ENCODE measurements around the gene ZNF543. TPM values are rescaled to one million over a fixed set of nuclear protein-coding genes. Genes with fewer than 3 reads are reported as not detected.
"Not testable (repeated sequence)": the region's sequence is repeated elsewhere in the genome, so short reads cannot be mapped to it uniquely, and the experiment has no call there.

ZNF543 gene
- total RNA-seq, 1 donor, result 10.4 TPM

DNA sequence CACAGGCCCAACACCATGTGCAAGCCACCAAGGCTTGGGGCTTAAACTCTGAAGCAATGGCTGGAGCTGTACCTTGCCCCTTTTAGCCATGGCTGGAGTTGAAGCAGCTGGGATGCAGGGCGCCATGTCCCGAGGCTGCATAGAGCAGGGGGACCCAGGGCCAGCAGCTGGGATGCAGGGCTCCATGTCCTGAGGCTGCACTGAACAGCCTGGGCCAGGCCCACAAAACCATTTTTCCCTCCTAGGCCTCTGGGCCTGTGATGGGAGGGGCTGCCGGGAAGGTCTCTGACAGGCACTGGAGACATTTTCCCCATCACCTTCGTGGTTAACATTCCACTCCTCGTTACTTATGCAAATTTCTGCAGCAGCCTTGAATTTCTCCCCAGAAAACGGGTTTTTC is 53.9 kb downstream of the ZNF543 start:
- no peak overlapping the region for H3K4me3 ChIP-seq (ENCODE audit: low read depth, low read length)
- TF ChIP-seq, protein P1, sequence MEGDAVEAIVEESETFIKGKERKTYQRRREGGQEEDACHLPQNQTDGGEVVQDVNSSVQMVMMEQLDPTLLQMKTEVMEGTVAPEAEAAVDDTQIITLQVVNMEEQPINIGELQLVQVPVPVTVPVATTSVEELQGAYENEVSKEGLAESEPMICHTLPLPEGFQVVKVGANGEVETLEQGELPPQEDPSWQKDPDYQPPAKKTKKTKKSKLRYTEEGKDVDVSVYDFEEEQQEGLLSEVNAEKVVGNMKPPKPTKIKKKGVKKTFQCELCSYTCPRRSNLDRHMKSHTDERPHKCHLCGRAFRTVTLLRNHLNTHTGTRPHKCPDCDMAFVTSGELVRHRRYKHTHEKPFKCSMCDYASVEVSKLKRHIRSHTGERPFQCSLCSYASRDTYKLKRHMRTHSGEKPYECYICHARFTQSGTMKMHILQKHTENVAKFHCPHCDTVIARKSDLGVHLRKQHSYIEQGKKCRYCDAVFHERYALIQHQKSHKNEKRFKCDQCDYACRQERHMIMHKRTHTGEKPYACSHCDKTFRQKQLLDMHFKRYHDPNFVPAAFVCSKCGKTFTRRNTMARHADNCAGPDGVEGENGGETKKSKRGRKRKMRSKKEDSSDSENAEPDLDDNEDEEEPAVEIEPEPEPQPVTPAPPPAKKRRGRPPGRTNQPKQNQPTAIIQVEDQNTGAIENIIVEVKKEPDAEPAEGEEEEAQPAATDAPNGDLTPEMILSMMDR (IDR thresholded peaks at IDR 0.05; ENCODE audit: insufficient read depth, low read depth, low read length), result no peak
- no peak for DNase-seq (ENCODE audit: low read depth)

DNA sequence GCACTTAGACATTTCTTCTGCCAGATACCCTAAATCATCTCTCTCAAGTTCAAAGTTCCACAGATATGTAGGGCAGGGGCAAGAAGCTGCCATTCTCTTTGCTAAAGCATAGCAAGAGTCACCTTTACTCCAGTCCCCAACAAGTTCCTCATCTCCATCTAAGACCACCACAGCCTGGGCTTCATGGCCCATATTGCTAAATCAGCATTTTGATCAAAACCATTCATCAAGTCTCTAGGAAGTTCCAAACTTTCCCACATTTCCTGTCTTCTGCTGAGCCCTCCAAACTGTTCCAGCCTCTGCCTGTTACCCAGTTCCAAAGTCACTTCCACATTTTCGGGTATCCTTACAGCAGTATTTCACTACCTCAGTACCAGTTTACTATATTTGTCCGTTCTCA is 54.4 kb downstream of the ZNF543 start:
- H3K4me3 ChIP-seq (ENCODE audit: low read depth, low read length); DNase-seq (ENCODE audit: low read depth): not testable (repeated sequence)

DNA sequence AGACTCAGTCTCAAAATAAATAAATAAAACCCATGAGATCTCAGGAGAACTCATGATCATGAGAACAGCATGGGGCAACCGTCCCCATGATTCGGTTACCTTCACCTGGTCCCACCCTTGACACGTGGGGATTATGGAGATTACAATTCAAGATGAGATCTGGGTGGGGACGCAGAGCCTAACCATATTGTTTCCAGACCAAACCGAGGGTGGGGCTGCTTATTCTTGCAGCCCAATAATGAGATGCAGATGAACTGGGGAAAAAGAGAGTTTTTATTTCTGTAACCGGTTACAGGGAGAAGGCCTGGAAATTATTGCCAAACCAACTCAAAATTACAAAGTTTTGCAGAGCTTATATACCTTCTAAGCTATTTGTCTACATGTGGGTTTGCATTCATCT is 55.9 kb downstream of the ZNF543 start:
- H3K4me3 ChIP-seq (ENCODE audit: low read depth, low read length), result no peak overlapping the region
- no peak for DNase-seq (ENCODE audit: low read depth)
- TF ChIP-seq, protein P1 (IDR thresholded peaks at IDR 0.05; ENCODE audit: insufficient read depth, low read depth, low read length), result no peak

DNA sequence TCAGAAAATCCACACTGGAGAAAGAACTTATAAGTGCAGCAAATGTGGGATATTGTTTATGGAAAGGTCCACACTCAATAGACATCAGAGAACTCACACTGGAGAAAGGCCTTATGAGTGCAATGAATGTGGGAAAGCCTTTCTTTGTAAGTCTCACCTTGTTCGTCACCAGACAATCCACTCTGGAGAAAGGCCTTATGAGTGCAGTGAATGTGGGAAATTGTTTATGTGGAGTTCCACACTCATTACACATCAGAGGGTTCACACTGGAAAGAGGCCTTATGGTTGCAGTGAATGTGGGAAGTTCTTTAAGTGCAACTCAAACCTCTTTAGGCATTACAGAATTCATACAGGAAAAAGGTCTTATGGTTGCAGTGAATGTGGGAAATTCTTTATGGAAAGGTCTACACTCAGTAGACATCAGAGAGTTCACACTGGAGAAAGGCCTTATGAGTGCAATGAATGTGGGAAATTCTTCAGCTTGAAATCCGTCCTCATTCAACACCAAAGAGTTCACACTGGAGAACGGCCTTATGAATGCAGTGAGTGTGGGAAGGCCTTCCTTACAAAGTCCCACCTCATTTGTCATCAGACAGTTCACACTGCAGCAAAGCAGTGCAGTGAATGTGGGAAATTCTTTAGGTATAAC is 57.4 kb downstream of the ZNF543 start:
- no peak for DNase-seq (ENCODE audit: low read depth)
- H3K4me3 ChIP-seq (ENCODE audit: low read depth, low read length), result no peak overlapping the region
- TF ChIP-seq, protein P1 (IDR thresholded peaks at IDR 0.05; ENCODE audit: insufficient read depth, low read depth, low read length), result no peak

Other genes starting within 250 kb of the ZNF543 start
- under 0.01 TPM in 1 of 2 replicates, not detected in the other for gene USP29, start 200.5 kb upstream of the ZNF543 start, total RNA-seq
- not detected in 2 replicates for gene ZIM3, start 175.3 kb upstream of the ZNF543 start, total RNA-seq
- not detected in 2 replicates for gene DUXA, start 153.0 kb upstream of the ZNF543 start, total RNA-seq
- 25.5 and 25.8 TPM in 2 replicates for gene ZNF264, start 129.0 kb upstream of the ZNF543 start, total RNA-seq
- gene AURKC, start 89.4 kb upstream of the ZNF543 start, total RNA-seq, result 0.43 and 0.64 TPM in 2 replicates
- gene ZNF805, start 79.8 kb upstream of the ZNF543 start, total RNA-seq, result 28.1 and 29.3 TPM in 2 replicates
- 86.0 and 91.1 TPM in 2 replicates for gene ZNF460, start 40.0 kb upstream of the ZNF543 start, total RNA-seq
- 9.0 and 11.2 TPM in 2 replicates for gene ZNF304, start 30.8 kb downstream of the ZNF543 start, total RNA-seq
- 8.4 and 11.7 TPM in 2 replicates for gene TRAPPC2B, start 43.1 kb downstream of the ZNF543 start, total RNA-seq
- 1.9 and 6.0 TPM in 2 replicates for gene ZNF547, start 43.1 kb downstream of the ZNF543 start, total RNA-seq
- gene ZNF548, start 69.4 kb downstream of the ZNF543 start, total RNA-seq, result 15.8 and 19.0 TPM in 2 replicates
- 10.4 and 15.1 TPM in 2 replicates for gene ZNF17, start 90.7 kb downstream of the ZNF543 start, total RNA-seq
- gene ZNF749, start 114.9 kb downstream of the ZNF543 start, total RNA-seq, result 10.8 and 11.0 TPM in 2 replicates
- 0.32 and 0.86 TPM in 2 replicates for gene VN1R1, start 136.7 kb downstream of the ZNF543 start, total RNA-seq
- 10.8 and 16.1 TPM in 2 replicates for gene ZNF772, start 157.1 kb downstream of the ZNF543 start, total RNA-seq
- gene ZNF419, start 167.3 kb downstream of the ZNF543 start, total RNA-seq, result 10.4 and 13.5 TPM in 2 replicates
- 12.1 and 17.4 TPM in 2 replicates for gene ZNF773, start 179.5 kb downstream of the ZNF543 start, total RNA-seq
- gene ZNF549, start 206.9 kb downstream of the ZNF543 start, total RNA-seq, result 4.5 and 6.5 TPM in 2 replicates
- gene ZNF550, start 239.4 kb downstream of the ZNF543 start, total RNA-seq, result 5.5 and 8.6 TPM in 2 replicates